Fibroblast of lung (primary cell): ENCODE data around the gene PAM.

Experiments
- EZH2 ChIP-seq: IDR thresholded peaks from 2 replicates; pipeline ENCODE4 v1.5.1; 2012; ENCODE audit warnings: low read length, control low read depth, mild to moderate bottlenecking; ENCODE audit errors: missing control alignments
- TF ChIP-seq, protein P1 (sequence below), 2 donors: IDR thresholded peaks in 1 of 2; conservative IDR thresholded peaks in 1 of 2; 1 replicate in 1 of 2; 2 replicates in 1 of 2; pipeline ENCODE4 v1.5.1; 2011 to 2012; ENCODE audit warnings: low read length in 2 of 2, control low read depth in 1 of 2, inconsistent platforms in 1 of 2, low read depth in 1 of 2, mild to moderate bottlenecking in 1 of 2

GRCh38 chr5:103013933-103014552 lies 258.9 kb downstream of the PAM start:
- TF ChIP-seq, protein P1, sequence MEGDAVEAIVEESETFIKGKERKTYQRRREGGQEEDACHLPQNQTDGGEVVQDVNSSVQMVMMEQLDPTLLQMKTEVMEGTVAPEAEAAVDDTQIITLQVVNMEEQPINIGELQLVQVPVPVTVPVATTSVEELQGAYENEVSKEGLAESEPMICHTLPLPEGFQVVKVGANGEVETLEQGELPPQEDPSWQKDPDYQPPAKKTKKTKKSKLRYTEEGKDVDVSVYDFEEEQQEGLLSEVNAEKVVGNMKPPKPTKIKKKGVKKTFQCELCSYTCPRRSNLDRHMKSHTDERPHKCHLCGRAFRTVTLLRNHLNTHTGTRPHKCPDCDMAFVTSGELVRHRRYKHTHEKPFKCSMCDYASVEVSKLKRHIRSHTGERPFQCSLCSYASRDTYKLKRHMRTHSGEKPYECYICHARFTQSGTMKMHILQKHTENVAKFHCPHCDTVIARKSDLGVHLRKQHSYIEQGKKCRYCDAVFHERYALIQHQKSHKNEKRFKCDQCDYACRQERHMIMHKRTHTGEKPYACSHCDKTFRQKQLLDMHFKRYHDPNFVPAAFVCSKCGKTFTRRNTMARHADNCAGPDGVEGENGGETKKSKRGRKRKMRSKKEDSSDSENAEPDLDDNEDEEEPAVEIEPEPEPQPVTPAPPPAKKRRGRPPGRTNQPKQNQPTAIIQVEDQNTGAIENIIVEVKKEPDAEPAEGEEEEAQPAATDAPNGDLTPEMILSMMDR (conservative IDR thresholded peaks at IDR 0.05 in 1 of 2, IDR thresholded peaks at IDR 0.05 in 1 of 2; ENCODE audit: low read depth in 1 of 2, low read length in 2 of 2): no peak
- TF ChIP-seq EZH2: no peak
